Stimulated activated CD4-positive, alpha-beta T cell treated with anti-CD3 and anti-CD28 coated beads, TNF-alpha, amount 100 ng/mL, for 1 hour (primary cell): ENCODE data around the gene SEMA4C.

Source experiments
- DNase-seq, 3 donors: peaks; one replicate each; pipeline ENCODE4 v3.0.0-alpha.2; 2020; ENCODE audit warnings: low read depth in 3 of 3, low spot score in 1 of 3

Gene SEMA4C

DNA sequence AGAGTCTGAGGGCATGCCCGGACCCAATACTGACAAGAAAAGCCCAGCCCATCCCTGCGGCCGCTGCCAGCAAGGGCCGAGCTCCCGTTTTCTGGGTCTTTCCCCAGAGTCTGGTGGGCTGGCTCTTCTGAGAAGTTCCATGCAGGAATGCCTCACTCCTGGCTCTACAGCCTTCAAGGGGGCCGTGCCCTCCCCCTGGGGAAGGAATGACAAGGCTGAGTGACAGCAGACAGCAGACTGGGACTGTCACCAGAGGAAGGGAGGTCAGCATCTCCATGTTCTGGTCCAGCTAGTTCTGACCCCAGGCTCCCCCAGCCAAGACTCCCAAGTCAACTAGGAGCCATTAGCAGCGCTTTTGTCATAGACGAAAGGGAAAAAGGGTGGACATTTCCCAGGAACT lies 13.0 kb upstream of the SEMA4C start:
- DNase-seq, result no peak

DNA sequence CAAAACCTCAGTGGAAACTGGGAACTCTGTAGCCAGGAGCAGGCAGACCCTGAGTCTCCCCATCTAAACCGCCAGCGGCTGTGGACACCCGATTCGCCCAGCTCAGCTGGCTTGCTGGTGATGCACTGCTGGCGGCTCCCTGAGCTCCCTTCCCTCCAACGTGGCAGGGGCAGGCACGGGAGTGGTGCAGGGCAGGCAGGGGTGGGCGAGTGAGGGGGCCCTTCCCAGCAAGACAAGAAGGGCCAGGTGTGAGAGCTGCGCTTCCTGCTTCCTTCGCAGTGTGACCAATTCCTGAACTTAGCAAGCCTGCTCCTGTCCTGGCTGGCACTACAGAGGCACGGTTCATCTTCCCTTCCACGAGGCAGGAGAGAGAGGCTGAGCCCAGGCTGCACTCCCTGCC lies 12.3 kb upstream of the SEMA4C start:
- DNase-seq, result no peak

DNA sequence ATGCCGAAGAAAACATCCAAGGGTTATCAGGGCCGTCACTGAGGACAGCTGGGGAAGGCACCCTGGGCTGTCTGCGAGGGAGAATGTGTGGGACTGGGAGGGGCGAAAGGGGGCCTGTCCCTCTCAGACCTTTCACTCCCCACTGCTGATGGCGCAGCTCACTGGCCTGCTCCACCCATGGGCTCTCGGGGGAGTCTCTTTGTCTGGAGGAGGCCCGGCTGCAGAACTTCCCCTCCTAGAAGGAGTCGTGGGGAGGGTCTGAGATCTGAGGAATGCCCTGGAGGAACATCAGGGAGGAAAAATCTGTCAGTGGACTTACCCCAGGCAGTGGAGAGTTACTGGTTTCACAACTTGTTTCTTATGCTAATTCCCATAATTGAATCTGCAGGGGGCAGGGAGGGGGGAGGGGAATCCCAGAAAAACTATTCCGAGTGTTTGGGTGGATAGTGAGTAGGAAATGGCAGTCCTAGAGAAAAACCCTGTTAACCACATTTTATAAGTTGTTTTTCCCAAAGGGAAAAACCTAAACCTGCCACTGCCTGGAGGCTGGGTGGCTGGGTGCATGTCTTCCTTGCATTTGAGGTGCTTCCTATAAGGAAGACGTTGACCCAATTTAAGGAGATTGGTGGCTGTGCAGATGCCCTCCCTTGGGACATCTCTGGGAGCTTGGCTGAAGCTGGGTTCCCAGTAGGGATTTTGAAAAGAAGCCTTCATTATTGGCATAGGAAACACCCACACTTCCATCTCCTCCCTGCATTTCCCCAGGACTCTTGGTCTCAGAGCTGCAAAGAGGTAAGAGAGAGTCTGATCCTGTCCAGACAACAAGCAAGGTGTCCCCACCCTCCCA lies 11.7 kb upstream of the SEMA4C start:
- DNase-seq, result no peak

DNA sequence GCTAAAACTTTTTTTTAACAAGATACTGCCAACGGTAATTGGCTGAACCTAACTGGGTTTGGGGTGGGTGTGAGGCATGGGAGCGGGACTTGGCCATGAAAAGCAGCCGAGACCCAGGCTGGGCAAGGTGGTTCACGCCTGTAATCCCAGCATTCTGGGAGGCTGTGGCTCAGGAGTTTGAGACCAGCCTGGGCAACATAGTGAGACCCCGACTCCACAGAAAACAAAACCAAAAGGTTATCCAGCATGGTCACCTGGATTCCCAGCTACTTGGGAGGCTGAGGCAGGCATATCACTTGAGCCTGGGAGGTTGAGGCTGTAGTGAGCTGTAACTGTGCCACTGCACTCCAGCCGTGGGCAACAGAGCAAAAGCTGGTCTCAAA lies 11.0 kb upstream of the SEMA4C start:
- DNase-seq, result no peak

- no peak for DNase-seq
Measured at GRCh38 chr2:96879545-96880040, 9.7 kb upstream of the SEMA4C start.

- DNase-seq, result no peak
Measured at GRCh38 chr2:96878796-96879544, 9.1 kb upstream of the SEMA4C start.

DNA sequence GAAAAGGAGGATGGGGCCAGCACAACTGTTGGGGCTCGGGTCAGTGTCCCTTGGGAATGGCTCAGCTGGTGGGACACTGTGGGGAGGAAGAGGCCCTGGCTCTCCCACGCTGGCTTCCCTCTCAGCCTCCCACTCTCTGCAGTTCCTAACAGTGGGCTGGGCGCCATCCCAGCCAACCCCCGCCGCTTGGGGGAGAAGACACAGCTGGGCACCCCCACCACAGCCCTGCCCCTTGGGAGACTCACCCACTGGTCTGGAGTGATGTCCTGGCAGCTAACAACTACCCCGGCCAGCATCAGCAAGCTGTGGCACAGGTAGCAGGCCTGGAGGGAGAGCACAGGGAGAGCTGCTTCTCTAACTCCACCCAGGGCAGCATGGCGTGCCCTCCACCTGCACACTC lies 8.3 kb upstream of the SEMA4C start:
- no peak for DNase-seq

DNA sequence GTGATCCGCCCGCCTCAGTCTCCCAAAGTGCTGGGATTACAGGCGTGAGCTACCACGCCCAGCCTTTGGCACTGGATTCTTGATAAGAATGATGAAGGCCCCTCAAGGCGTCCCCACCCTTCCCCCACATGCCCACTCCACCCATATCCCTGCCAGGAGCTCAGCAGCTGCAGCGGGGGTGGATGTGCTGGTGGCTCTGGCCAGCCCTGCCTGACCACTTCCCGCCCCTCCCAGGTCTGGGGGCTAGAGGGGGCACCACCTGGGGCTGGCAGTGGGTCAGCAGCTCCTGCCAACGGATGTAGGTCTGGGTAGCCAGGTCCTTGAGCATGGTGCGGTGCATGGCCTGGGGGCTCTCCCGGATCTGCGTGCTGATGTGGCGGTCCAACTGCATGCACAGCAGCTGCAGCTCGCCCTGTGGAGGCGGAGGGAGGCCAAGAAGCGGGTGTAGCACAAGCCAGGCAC lies 7.8 kb upstream of the SEMA4C start:
- no peak for DNase-seq

DNA sequence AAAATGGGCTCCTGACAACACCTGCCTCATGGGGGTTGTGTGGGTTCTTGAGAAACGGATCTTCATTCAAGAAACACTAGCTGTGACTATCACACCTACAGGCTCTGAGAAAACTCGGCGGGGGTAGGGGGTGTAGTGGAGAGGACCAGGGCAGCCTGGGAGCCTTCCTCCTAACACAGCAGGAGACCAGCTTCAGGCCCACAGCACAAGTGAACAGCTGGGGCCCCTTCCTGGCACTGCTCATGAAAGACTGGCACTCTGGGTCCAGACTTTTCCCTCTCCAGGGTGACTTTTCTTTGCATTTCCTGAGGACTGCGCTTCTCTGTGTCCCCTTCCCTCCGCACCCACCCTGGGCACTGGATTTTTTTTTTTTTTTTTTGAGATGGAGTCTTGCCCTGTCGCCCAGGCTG lies 7.2 kb upstream of the SEMA4C start:
- DNase-seq, result no peak

DNA sequence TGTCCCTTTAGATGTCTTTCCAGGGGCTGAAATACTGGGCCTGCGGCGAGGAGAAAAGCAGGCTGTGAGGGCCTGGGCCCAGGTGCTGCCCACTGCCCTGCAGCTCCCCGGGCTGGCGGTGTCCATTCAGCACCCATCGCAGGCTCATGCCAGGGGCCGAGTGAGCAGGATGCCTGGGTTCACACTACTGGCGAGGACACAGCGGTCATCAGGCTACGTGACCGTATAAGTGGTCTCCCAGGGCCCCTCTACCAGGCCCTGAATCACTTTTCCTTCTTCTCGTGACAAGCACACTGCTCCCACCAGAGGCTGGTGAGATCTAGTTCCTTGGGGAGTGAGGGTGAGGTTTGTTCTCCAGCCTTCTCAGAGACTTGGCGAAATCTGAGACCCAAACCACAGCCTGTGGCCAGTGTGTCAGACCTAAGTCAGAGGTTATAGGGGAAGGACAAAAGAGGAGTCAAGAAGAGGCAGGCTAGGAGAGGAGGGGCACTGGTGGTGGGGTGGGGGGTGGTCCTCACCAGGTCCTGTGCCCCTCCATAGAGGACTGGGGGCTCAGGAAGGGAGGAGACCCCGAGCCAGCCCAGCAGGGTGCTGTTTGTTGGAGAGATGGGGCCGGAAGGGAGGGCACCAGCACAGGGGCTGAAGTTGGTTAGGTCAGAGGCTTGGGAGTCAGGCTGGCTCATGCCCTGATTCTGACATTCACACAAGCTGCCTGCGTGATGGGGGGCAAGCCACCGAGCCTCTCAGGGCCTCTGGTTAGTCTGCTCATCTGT lies 6.6 kb upstream of the SEMA4C start:
- DNase-seq, result no peak

DNA sequence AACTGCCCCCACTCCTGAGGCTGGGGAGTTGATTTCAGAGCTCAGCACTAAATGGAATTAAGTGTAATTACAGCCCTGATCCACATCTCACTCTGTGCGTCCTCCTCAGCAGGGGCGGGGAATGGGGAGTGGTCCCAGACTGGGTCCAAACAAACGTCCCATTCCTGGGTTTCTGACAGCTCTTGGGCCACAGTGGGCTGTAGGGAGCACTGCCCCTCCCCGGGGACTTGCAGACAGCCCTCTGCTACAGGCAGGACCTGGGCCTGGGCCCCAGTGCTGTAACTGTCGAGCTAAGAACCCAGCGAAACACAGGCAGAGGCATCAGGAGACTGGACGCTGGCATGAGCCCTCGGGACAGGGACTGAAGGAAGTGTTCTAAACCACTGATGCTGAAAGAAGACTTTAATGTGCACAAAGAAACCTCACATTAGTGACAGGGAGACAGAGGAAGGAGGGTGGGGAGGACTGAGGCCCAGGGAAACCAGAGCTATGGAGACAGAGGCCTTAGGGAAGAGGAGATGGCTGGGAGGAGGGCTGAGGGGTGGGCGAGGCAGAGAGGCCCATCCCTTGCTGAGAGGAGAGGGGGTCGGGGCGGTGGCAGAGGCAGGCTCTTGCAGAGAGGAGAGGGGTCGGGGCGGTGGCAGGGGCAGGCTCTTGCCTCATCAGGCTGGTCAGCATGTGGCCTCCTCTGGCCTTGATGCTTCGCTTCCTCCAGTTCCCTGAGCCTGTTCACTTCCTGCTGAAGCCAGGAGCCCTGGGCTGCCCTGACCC lies 5.8 kb upstream of the SEMA4C start:
- DNase-seq, result no peak

GRCh38 chr2:96874198-96874831 lies 4.4 kb upstream of the SEMA4C start:
- DNase-seq, result no peak

- DNase-seq, result no peak
Measured at GRCh38 chr2:96873651-96874096, 3.8 kb upstream of the SEMA4C start.

DNA sequence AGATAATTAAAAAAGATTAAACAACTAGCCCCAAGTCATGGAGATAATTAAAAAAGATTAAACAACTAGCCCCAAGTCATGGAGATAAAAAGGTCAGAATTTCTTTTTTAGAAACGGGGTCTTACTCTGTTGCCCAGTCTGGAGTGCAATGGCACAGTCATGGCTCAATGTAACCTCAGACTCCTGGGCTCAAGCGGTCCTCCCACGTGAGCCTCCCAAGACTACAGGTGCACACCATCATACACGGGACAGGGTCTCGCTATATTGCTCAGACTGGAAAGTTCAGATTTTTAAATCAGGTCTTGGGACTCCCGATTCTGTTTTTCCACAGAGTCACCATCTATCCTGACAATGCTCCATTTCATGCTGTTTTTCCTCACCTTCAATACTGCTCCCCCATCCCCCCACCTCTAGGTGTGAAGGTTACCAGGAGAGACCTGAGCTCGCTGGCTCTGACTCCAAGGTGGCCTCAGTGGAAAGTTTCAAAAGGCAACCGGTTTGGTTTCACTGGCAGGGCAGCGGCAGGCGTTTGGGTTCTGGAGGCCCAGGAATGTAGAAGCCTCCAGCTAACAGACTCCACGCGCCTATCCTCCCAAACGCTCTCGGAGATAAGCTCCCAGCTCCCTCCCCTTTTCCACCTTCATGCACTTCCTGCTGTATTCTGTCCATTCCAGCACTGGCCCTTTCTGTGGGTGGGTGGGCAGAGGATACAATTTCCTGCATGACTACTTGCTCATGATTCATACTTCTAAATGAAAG lies 2.9 kb upstream of the SEMA4C start:
- no peak for DNase-seq

DNA sequence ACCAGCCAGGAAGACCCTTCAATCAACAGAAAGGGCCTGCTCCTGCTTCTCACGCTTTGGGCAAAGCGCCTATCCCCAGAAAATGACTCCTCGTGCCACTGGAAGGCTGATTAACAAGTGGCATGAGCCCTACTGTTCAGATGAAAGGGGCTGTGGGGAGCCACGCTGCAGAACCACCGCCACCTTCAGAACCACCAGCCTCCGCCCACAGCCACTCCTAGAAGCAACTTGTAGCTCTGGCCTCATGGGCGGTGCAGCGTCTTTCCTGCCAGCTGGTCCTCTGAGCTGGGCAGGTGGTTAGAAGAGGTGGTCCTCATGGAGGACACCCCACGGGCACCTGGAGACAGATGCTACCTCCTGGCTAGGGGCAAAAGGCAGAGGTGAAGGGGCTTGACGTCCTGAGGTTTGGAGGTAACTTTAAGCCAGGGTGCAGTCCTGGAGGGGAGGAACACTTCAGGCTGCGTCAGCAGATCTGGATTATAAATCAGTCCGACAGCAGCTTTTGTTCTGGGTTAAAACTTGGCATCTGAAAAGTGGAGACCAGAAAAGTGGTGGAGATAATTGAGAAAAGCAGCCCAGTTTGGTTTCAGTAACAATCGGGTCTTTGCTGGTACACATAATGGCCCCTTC lies 861 bp upstream of the SEMA4C start:
- DNase-seq, result peak in 1 of 3 donors; percentile 19

- DNase-seq, result no peak
Measured at GRCh38 chr2:96869281-96869821, 529 bp downstream of the SEMA4C start.

- peak in 1 of 3 donors; percentile 41 for DNase-seq
Measured at GRCh38 chr2:96868555-96869280, 1.2 kb downstream of the SEMA4C start.
